Panc1 (cell line): ENCODE measurements around the gene FCRL2. TPM values are rescaled to one million over a fixed set of nuclear protein-coding genes. Genes with fewer than 3 reads are reported as not detected.

Source experiments
- ATAC-seq: fragments of 200-7000 bp; cut with Tn5 transposase; 2 replicates; pipeline ENCODE4 v1.9.1; 2020; ENCODE audit warnings: mild to moderate bottlenecking, moderate library complexity
- BruUV-seq: library from RNA; stranded (reverse); fragments of 400-500 nt; replicated peaks from 2 replicates; lab custom pipeline; 2021; lab: Mats Ljungman, UMichigan
- CTCF ChIA-PET: fragments of 300-600 bp; sonication (Branson Sonifier 250); formaldehyde crosslinking; loops from one replicate; lab custom pipeline; 2022; ENCODE audit warnings: antibody characterized with exemption; lab: Charles Lee
- POLR2A ChIA-PET: fragments of 300-600 bp; sonication (Branson Sonifier 250); formaldehyde crosslinking; loops from one replicate; lab custom pipeline; 2022; ENCODE audit warnings: antibody characterized with exemption; lab: Charles Lee
- DNase-seq: peaks from one replicate; pipeline ENCODE4 v3.0.0-alpha.2; 2010; ENCODE audit warnings: low read depth, low spot score
- H3K27ac ChIP-seq: 2 replicates; pipeline ENCODE4 v1.5.1; 2011; ENCODE audit warnings: mild to moderate bottlenecking, low read length, inconsistent platforms
- H3K27me3 ChIP-seq: fragments of 200-500 bp; sonication (Bioruptor generic); 2 replicates; pipeline ENCODE4 v1.6.0; 2014; ENCODE audit warnings: low read length, inconsistent platforms; ENCODE audit not compliant: control insufficient read depth, insufficient read depth
- H3K36me3 ChIP-seq: fragments of 200-500 bp; sonication (Bioruptor generic); 2 replicates; pipeline ENCODE4 v1.5.1; 2014; ENCODE audit warnings: inconsistent platforms, mild to moderate bottlenecking, low read length, moderate library complexity; ENCODE audit not compliant: control insufficient read depth, insufficient read depth
- H3K4me1 ChIP-seq: 2 replicates; pipeline ENCODE4 v1.5.1; 2011; ENCODE audit warnings: inconsistent platforms, mild to moderate bottlenecking, low read length, moderate library complexity; ENCODE audit not compliant: control insufficient read depth, insufficient read depth
- H3K4me3 ChIP-seq, 2 experiments: 2 replicates each; pipeline ENCODE4 v1.5.1; 2011 to 2012; ENCODE audit warnings: low read depth in 2 of 2, low read length in 2 of 2, mild to moderate bottlenecking in 2 of 2, inconsistent platforms in 1 of 2, moderate library complexity in 1 of 2
- H3K9me3 ChIP-seq: fragments of 200-500 bp; sonication (Bioruptor generic); 2 replicates; pipeline ENCODE4 v1.5.1; 2014; ENCODE audit warnings: low read depth, mild to moderate bottlenecking, inconsistent platforms, low read length, moderate library complexity; ENCODE audit not compliant: control insufficient read depth, insufficient read depth
- CTCF ChIP-seq: fragments of 450-650 bp; IDR thresholded peaks from 2 replicates; pipeline ENCODE4 v1.5.1; 2017; ENCODE audit warnings: mild to moderate bottlenecking
- POLR2AphosphoS5 ChIP-seq: IDR thresholded peaks from 2 replicates; pipeline ENCODE4 v1.6.1; 2012; ENCODE audit warnings: mild to moderate bottlenecking, low read depth, low read length, moderate library complexity
- REST ChIP-seq, 2 experiments: IDR thresholded peaks; 2 replicates each; pipeline ENCODE4 v1.6.1; 2011 to 2012; ENCODE audit warnings: low read depth in 2 of 2, control low read depth in 1 of 2, low read length in 1 of 2, mild to moderate bottlenecking in 1 of 2, moderate library complexity in 1 of 2; ENCODE audit not compliant: insufficient read depth in 1 of 2
- SIN3A ChIP-seq: IDR thresholded peaks from 2 replicates; pipeline ENCODE4 v1.6.1; 2012; ENCODE audit warnings: low read depth, mild to moderate bottlenecking, low read length, moderate library complexity, borderline replicate concordance; ENCODE audit not compliant: insufficient read depth
- TCF7L2 ChIP-seq: IDR thresholded peaks from 2 replicates; pipeline ENCODE4 v1.6.1; 2011; ENCODE audit warnings: mild to moderate bottlenecking, low read depth, low read length, inconsistent platforms
- in situ Hi-C: cut with HindIII; loops from 2 replicates; pipeline ENCODE4 v1.10.0; 2016; ENCODE audit warnings: low sequenced_read_pairs, low pct_unique_long_range_greater_than_20kb
- intact Hi-C: fragments of 100-400 bp; cut with micrococcal nuclease; formaldehyde crosslinking; loops from one replicate; pipeline ENCODE4 v1.10.0; 2022; ENCODE audit not compliant: unreplicated experiment
- total RNA-seq: library from RNA; stranded (reverse); gene quantifications from one replicate; pipeline ENCODE4 v1.2.1, GENCODE V29; 2021; ENCODE audit not compliant: unreplicated experiment

FCRL2 gene
- total RNA-seq, 1 experiment from 2014 or later, result not detected

GRCh38 chr1:157723157-157723556 is 53.8 kb downstream of the FCRL2 start:
- in situ Hi-C loops (no loop called here), intact Hi-C loops (no loop called here)
- ChIA-PET CTCF (no interaction called here), POLR2A (no interaction called here)
- Histone ChIP-seq H3K27ac (no peak overlapping the region), H3K4me1 (no peaks in the 10 kb centered on the region), H3K9me3 (no peaks in the 10 kb centered on the region), H3K36me3 (no peaks in the 10 kb centered on the region), H3K27me3 (no peaks in the 10 kb centered on the region), H3K4me3 (no peak overlapping the region)
- TF ChIP-seq TCF7L2 (no peak), REST (IDR thresholded peaks at IDR 0.05; ENCODE audit: insufficient read depth in 1 of 2, low read depth in 2 of 2, low read length in 1 of 2) (no peak), CTCF (no peak), SIN3A (no peak), POLR2AphosphoS5 (no peak)
- no TSS peak for BruUV-seq
- DNase-seq, result no peak
- ATAC-seq, result no peak

GRCh38 chr1:157721985-157722384 is 54.9 kb downstream of the FCRL2 start:
- Histone ChIP-seq H3K36me3 (no peaks in the 10 kb centered on the region), H3K4me1 (no peaks in the 10 kb centered on the region), H3K27me3 (no peaks in the 10 kb centered on the region), H3K9me3 (no peaks in the 10 kb centered on the region), H3K4me3 (no peak overlapping the region), H3K27ac (no peak overlapping the region)
- ChIA-PET POLR2A (no interaction called here), CTCF (no interaction called here)
- DNase-seq (no peak), ATAC-seq (no peak)
- in situ Hi-C loops (no loop called here), intact Hi-C loops (no loop called here)
- TF ChIP-seq SIN3A (no peak), CTCF (no peak), TCF7L2 (no peak), POLR2AphosphoS5 (no peak), REST (IDR thresholded peaks at IDR 0.05; ENCODE audit: insufficient read depth in 1 of 2, low read depth in 2 of 2, low read length in 1 of 2) (no peak)
- BruUV-seq, result no TSS peak
